Epidermal melanocyte (primary cell): ENCODE measurements around the gene WHRN.

Experiments
- DNase-seq: peaks from one replicate; pipeline ENCODE4 v3.0.0; 2011; ENCODE audit warnings: low spot score; ENCODE audit not compliant: insufficient read length

WHRN gene

DNA sequence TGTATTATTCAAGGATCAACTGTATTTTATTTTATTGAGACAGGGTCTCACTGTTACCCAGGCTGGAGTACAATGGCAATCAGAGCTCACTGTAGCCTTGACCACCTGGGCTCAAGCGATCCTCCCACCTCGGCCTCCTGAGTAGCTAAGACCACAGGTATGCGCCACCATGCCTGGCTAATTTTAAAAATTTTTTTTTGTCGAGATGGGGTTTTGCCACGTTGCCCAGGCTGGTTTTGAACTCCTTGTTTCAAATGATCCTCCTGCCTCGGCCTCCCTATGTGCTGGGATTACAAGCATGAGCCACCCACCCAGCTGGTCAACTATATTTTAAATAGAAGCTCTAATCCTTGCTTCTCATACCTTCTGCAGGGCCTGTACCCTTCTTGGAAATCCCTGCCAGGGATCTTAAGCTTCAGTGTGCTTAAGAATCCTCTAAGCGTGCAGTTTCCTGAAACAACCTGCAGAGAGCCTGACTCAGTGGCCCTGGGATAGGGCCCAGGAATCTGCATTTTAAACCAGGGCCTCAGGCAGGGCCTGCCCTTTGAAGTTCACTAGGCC lies 120.4 kb downstream of the WHRN start:
- DNase-seq = no peak

DNA sequence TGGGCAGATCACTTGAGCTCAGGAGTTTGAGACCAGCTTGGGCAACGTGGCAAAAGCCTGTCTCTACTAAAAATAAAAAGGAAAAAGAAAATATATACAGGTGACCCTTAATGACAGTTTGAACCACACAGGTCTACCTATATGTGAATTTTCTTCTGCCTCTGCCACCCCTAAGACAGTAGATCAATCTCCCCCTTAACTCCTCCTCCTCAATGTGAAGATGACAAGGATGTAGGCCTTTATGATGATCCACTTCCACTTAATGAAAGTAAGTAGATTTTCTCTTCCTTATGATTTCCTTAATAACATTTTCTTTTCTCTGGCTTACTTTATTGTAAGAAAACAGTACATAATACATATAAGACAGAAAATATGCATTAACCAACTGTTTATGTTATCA lies 120.9 kb downstream of the WHRN start:
- no peak for DNase-seq

DNA sequence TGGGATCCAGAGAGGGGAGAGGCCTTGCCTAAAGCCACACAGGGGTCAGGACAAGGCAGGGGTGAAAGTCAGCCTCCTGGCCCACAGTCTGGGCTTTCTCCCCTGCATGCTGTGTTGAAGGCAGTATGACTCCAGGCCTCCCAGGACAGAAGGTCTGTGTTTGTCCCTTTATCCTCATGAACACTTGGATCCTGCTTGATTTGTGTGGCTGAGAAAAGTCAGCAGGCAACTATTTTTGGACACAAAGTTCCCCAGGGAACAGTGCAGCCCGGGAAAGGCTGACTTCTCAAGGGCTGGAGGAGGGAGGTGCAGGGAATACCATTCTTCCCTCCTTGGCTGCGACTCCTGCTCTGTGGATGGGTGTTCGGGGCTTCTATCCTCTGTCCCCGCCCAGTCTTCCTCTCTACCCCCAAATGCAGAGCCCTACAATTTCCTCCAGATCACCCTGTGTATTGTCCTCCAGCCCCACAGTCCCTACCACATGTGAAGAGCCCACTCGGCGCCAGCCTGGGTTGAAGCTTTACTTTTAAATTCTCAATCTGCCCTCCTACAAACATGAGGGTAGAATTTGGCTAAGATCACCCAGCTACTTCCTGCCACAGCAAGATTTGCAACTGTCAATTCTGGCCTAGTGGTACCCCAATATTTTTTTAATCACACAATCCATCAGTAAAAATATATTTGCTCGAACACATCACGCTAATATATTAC lies 121.6 kb downstream of the WHRN start:
- no peak for DNase-seq

DNA sequence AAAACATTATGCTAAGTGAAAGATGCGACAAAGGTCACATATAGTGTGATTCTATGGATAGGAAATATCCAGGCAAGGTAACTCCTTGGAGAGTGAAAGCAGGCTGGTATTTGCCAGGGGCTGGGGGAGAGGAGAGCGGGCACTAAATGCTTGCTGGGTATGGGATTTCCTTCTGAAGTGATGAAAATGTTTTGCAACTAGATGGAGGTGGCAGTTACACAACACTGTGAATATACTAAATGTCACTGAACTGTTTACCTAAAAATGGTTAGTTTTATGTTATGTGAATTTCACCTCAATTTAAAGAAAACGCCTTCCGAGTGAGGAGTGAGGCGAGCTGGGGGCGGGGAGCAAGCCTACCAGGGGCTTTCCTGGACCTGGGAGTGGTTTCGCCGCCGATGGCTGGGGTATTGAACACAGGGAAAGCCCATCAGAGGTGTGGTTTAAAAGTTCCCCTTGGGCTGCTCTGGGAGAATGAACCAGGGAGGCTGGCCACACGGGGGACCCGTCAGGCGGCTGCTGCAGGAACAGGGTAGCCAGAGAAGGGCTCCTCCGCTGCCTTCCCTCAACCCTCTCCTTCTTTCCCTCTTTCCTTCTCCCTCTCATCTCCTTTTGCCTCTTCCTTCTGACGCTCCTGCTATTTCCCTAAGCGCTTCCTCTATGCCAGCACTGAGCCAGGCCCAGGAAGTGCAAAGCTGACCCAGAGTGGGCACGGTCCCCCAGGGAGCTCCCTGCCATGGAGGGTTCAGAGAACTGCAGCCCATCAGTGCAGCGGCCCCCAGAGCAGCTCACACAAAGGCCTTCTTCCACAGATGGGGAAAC lies 122.4 kb downstream of the WHRN start:
- no peak for DNase-seq

DNA sequence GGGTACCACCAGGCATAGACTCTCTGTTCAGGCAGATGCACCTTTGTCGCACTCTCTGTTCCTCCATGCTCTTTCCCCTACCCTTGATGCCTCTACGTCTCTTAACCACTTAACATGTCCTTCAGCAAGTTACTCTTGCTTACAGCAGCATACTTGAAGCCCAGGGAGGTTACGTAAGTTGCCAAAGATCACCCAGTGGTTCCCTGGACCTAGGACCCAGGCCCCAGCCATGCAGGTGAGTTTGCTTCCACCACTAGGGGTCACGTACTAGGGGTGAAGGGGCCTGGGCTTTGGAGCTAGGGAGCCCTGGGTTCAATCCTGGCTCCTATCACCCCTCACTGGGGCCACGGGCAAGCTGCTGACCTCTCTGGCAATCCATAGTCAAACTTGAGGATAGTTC lies 126.4 kb downstream of the WHRN start:
- no peak for DNase-seq

DNA sequence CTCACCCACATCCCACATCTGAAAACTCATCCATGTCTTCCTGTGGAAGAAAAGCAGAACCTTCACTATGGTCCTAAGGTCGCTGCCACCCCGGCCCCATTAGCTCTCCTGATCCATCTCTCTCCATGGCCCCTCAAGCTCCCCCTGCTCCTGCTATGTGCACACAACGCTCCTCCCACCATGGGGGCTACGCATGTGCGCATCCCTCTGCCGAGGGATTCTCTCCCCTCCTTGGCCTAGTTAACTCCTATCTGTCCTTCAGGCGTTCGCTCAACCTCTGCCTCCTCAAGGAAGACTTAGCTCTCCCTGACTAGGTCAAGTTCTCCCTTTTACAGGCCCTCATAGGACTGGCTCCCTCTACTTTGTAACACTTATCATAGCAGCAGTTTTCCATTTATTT lies 127.3 kb downstream of the WHRN start:
- DNase-seq = no peak

DNA sequence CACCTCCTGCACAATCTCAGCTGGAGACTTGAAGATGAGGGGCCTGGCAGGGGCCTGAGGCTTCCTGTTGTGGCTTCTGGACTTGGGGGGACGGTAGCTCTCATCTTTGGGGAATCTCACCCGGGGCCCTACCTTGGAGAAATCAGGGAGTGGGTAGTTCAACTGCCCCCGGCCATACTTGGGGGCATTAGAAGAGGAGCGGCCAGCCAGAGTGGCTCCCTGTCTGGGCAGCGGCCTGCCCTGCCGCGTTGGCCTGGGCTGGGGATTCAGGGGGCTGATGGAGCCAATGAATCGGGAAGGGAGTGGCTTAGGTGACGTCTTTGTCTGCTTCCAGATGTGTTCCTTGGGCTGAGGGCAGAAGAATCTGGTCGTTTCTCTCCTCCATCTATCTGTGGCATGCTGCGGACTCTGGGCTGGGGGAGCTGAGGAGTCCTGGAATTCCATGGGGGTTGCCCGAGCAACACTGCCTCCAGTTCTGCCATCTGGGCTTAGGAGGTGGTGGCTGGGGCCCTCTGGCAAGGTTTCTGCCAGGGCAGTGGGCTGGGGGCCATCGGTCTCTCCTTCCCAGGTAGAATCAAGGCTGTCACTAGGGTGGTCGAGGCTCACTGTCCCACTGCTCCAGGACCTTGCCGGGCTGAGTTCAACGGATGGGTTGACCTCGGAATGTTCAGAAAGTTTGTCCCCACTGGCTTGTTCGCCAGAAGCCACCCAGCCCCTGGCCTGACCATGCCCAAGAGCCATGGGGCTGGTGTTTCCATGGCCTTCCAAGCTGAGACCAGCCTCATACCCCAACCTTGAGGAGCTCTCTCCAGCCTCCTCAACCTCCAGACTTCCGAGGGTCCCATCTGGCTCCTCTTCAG lies 128.5 kb downstream of the WHRN start:
- no peak for DNase-seq

DNA sequence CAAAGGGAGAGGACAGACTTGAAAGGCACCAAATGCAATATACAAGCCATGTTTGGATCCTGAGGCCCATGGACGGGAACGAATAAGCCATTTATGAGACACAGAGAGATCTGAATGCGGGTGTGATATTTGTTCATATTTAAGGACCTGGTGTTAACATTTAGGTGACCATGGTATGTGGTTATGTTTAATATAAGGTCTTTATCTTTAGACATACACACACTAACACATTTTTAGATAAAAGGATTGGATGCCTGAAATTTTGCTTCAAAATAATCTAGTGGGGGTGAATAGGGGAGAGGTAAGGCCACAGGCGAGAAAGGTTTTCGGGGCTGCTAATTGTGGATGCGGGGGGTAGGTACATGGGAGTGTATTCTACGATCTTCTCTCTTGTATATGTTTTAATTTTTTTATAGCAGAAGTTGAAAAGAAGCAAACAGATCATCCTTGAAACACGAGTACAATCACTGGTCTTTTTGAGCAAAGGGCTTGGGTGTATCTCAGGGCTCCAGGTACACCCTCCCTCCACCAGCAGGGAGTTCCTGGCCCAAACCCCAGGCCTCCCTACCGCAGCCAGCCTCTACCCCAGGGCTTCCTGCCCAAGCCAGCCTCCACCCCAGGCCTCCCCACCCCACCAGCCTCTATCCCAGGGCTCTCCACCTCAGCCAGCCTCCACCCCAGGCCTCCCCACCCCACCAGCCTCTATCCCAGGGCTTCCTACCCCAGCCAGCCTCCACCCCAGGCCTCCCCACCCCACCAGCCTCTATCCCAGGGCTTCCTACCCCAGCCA lies 129.7 kb downstream of the WHRN start:
- DNase-seq = no peak

DNA sequence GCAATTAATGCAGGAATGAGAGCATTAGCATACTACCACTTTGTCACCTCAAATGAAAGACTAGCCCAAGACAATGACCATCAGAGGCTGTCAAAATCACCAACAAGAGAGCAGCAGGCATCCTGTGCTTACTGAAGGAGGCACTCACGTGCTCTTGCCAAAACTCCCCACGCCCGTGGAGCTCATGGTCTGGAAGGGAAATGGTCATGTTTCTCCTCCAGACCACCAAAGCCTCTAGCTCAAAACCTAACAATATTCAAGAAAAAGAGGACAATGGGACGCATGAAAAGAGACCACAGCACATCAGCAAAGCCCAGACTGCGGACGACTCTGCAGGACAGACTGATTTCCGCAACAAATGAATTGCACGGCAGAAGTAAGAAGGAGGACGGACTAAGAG lies 130.3 kb downstream of the WHRN start:
- DNase-seq = no peak

DNA sequence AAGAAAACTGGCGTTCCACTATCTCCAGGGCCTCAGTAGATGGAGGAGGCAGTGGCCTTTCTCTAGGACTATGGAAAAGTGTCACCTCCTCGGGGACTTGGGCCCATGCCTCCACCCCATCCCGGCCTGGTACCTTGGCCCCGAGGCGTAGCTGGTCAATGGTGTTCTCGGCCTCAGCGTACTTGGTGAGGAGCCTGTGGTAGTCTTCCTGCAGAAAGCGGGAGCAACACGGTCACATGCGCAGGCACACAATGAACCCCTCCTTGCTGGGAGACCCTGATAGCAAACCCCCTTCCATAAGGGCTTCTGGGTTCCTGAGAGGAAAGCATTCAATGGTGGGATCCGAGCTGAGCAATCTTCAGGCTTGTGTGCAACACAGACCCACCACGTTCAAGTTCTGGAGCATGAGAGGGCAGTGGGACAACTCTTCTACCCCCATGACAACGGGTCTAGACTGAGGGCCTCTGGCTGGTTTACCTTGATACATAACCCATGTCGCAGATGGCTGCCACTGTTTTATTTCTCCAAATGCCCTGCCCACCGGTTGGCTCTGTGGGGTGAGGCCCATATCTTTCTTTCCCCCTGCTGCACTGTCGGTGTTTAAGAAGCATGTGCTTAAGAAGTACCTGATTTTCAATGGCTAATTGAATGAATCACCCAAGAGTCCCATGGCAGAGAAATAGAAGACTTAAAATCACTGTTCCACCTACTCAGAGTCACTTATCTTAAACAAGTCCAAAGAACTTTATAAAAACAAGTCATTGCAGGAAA lies 131.1 kb downstream of the WHRN start:
- no peak for DNase-seq

DNA sequence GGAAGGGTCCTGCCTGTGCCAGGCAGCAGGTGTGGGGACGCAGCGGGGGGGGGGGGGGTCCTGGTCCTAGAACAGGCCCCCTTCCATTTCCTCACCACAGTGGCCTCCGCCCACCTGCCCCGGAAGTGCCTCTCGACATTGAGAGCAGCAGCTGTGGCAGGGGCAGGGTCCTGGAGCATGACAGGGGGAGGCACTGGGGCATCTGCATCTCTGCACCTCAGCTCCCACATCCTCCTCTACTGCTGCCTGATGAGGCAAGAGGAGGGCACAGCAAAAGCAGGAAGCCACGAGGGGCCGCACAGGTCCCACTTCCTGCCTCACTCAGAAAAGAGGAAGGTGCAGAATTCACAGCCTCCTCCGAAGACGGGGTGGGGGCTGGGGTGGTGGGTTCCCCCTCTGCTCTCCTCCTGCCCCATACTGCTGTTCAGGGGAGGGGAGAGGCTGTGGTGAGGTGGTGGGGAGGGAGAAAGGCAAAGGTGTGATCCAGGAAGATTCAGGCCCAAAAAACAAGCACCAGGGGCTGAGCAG lies 132.3 kb downstream of the WHRN start:
- no peak for DNase-seq

DNA sequence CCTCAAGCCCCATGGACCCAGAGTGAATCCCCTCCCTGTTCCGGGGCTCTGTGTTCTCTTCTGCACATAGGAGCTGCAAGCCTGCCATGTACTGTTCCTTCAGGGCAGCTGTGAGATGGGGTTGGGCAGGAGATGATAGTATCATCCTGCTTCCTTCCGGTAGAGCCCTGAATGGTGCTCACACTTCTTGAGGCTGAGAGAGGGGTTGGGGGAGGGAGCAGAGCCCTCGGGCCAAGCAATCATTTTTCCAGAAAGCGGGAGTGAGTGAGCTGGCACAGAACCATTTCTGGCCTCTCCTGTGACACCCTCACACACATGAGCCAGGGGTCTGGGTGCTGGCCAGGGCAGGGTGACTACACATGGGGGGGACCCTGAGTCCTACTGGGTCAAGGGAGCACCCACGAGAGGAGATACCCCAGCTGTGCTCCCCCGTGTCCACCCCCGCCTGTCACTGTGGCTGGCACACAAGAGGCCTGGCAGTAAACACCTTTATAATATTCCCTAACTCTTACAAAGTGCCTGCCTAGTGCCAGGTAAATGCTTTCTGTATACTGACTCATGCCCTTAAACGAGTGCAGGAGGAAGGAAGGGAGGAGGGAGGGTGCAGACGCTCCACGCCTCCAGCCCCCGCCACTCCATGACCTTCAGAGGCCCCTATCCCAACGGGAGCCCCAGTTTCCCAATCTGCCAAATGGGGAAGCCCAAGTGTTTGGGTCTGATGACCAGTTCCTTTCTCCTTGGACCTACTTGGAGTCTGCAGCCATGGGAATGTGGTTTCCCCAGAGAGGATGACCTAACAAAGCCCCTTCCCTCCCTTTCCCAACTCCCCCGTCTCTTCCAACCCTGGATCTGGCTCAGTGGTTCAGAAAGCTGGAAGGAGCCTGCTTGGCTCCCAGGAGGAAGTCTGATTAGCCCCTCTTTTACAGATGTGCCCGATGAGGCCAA lies 133.0 kb downstream of the WHRN start:
- DNase-seq = peak; percentile 57

DNA sequence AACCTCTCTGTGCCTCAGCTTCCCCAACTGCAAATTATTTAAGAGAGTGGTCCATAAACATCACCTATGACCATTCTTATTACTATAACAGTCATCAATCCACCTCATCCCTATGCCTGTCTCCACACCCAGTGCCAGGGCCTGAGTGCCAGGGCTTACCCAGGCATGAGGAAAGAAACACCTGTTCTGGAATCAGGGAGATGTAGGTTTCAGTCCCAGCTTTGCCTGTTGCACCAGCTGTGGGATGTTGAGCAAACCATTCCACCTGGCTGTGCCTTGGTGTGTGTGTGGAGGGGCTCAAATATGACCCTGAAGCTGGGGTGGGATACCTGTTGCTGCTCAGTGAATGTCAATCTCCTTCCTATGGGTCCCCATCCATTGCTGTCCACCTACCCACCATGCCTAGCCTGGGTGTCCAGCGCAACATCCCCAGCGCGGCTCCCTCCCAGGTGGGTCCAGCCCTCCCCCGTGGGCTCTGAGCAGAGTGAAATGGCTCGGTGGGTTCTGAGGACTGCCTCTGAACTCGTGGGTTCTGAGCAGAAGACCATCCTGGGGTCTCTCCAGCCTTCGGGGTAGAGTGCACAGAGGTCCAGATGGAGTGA lies 133.8 kb downstream of the WHRN start:
- no peak for DNase-seq

DNA sequence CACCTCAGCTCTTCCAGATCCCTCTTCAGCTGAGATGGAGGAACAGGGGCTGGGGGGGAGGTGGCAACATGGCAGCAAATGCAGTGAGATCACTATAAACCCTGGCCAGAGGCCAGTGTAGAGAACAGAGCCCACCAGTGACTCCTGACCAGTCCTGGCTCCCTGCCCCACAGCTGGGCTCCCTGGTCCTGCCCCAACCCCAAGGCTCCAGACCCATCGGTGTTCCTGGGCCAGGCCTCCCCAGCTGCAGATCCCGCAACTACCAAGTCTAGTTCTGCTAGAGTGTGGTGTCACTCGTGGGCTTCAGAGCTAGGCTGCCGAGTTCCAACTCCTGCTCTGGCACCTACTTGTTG lies 134.3 kb downstream of the WHRN start:
- DNase-seq = no peak

DNA sequence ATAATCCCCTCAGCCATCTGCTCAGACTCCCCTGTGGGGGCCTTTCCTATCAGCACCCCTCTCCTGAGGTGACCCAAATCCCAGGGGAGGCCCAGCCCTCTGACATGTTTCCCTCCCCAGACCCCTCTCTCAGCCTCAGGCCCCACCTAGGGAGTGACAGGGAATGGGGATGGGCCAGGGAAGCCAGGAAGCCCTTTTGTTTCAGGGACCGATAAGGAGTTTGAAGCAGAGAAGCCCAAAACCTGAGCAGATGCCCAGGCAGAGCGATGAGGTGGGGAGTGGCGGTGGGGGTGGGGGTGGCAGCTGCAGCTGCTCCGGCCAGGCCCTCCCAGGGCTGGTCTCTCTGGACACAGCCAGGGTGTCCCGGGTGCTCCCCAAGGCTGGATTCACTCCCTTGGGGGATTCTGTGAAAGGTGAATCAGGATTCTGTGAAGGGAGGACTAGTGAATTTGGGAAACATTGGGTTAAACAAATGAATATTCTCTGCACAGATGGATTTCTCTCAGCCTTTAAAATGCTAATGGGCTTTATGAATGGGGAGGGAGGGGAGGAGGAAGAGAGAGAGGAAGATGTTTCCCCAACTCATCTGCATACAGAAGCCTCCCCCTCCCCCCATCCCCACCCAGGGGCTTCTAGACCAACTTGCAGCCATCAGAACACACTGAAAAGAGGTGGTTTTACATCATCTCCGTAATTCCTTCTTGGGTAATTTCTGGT lies 134.9 kb downstream of the WHRN start:
- DNase-seq = no peak

DNA sequence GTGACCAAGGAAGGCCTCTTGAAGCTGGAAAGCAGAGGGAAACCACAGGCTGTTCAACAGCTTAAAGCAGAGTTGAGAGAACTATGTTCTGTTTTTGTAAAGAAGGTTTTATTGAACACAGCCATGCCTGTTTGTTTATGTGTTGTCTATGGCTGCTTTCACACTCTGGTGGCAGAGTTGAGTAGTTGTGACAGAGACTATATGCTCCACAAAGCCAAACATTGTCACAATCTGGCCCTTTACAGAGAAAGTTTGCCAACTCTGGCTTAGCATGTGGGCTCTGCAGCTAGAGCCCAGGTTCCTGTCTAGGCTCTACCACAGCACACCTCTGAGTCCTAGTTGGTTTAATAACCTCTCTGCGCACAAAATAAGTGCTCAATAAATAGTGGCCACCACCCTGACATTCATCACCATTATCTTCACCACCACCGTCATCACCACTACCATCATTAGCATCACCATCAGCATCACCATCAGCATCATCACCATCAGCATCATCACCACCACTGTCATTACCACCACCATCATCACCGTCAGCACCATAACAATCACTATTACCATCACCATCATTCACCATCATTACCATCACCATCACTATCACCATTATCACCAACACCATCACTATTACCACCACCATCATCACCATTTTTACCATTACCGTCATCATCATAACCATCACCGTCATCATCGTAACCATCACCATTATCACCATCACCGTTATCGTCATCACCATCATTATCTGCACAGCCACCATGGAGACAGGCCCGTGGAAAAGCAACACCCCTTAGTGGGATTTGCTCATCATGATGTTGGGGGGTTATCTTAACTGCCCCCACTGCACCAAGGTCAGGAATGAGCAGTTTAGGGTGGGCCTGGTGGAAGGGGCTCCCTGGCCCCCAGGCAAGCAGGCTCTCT lies 135.8 kb downstream of the WHRN start:
- DNase-seq = no peak
